Activated B cell treated with CpG ODN at 0.5 μM for 24 hours (primary cell): ENCODE results near the gene KRT7. TPM values are rescaled to one million over a fixed set of nuclear protein-coding genes. Genes with fewer than 3 reads are reported as not detected.

ENCODE experiments used
- ATAC-seq: fragments of 200-7000 bp; cut with Tn5 transposase; one replicate; pipeline ENCODE4 v1.10.0; 2021; ENCODE audit warnings: low read depth, mild to moderate bottlenecking, moderate library complexity
- CTCF ChIA-PET: fragments of 350-600 bp; sonication (Branson Sonifier 250); formaldehyde crosslinking; loops from one replicate; lab custom pipeline; 2021; ENCODE audit warnings: antibody characterized with exemption; lab: Charles Lee
- POLR2A ChIA-PET: fragments of 350-600 bp; sonication (Branson Sonifier 250); formaldehyde crosslinking; loops from one replicate; lab custom pipeline; 2021; ENCODE audit warnings: antibody characterized with exemption; lab: Charles Lee
- DNase-seq: peaks from one replicate; pipeline ENCODE4 v3.0.0; 2022
- H3K27ac Mint-ChIP-seq: one replicate; pipeline ENCODE4 v1.8.0; 2020; ENCODE audit warnings: mixed read lengths
- H3K27me3 Mint-ChIP-seq: one replicate; pipeline ENCODE4 v1.8.0; 2021; ENCODE audit warnings: mixed read lengths
- H3K36me3 Mint-ChIP-seq: one replicate; pipeline ENCODE4 v1.8.0; 2021; ENCODE audit warnings: low read depth, mixed read lengths
- H3K4me1 Mint-ChIP-seq: one replicate; pipeline ENCODE4 v1.8.0; 2021; ENCODE audit warnings: mixed read lengths
- H3K4me3 Mint-ChIP-seq: one replicate; pipeline ENCODE4 v1.8.0; 2020; ENCODE audit warnings: mild to moderate bottlenecking, mixed read lengths
- H3K9me3 Mint-ChIP-seq: one replicate; pipeline ENCODE4 v1.8.0; 2020; ENCODE audit warnings: mixed read lengths
- CTCF ChIP-seq: fragments of 200-600 bp; IDR thresholded peaks from one replicate; pipeline ENCODE4 v1.8.0; 2022; ENCODE audit warnings: antibody characterized with exemption, mild to moderate bottlenecking
- intact Hi-C: fragments of 100-400 bp; cut with micrococcal nuclease; formaldehyde crosslinking; loops from one replicate; pipeline ENCODE4 v1.15.1; 2024
- total RNA-seq: library from RNA; stranded (reverse); gene quantifications from 2 replicates; pipeline ENCODE4 v1.2.3, GENCODE V29; 2022

KRT7 gene
- total RNA-seq, 1 donor from 2014 or later, result 1.1 TPM

- no peak overlapping the region for H3K4me3 Mint-ChIP-seq
- H3K27ac Mint-ChIP-seq, result no peak overlapping the region
- no peaks in the 10 kb centered on the region for H3K4me1 Mint-ChIP-seq
- H3K27me3 Mint-ChIP-seq, result peaks cover 30% of the 10 kb centered on the region
- no peak for TF ChIP-seq CTCF
- ATAC-seq (no peak), DNase-seq (no peak)
- CTCF ChIA-PET, result no interaction called here
- POLR2A ChIA-PET, result no interaction called here
- no peaks in the 10 kb centered on the region for H3K9me3 Mint-ChIP-seq
- no peaks in the 10 kb centered on the region for H3K36me3 Mint-ChIP-seq
- intact Hi-C loops, result no loop called here
Measured at GRCh38 chr12:52203079-52203921, 29.7 kb upstream of the KRT7 start.

GRCh38 chr12:52204095-52204930 lies 28.7 kb upstream of the KRT7 start:
- ChIA-PET CTCF (no interaction called here), POLR2A (no interaction called here)
- Mint-ChIP-seq H3K9me3 (no peaks in the 10 kb centered on the region), H3K36me3 (no peaks in the 10 kb centered on the region), H3K27me3 (peaks cover 28% of the 10 kb centered on the region), H3K4me3 (no peak overlapping the region), H3K27ac (no peak overlapping the region), H3K4me1 (no peaks in the 10 kb centered on the region)
- intact Hi-C loops, result no loop called here
- no peak for TF ChIP-seq CTCF
- ATAC-seq, result no peak
- no peak for DNase-seq

GRCh38 chr12:52204931-52205505 lies 28.0 kb upstream of the KRT7 start:
- Mint-ChIP-seq H3K9me3 (no peaks in the 10 kb centered on the region), H3K27ac (no peak overlapping the region), H3K4me1 (no peaks in the 10 kb centered on the region), H3K36me3 (no peaks in the 10 kb centered on the region), H3K27me3 (peaks cover 28% of the 10 kb centered on the region), H3K4me3 (no peak overlapping the region)
- intact Hi-C loops, result no loop called here
- ChIA-PET CTCF (no interaction called here), POLR2A (no interaction called here)
- DNase-seq (no peak), ATAC-seq (no peak)
- no peak for TF ChIP-seq CTCF

- Mint-ChIP-seq H3K4me1 (no peaks in the 10 kb centered on the region), H3K27me3 (peaks cover 28% of the 10 kb centered on the region), H3K4me3 (no peak overlapping the region), H3K36me3 (no peaks in the 10 kb centered on the region), H3K27ac (no peak overlapping the region), H3K9me3 (no peaks in the 10 kb centered on the region)
- no peak for ATAC-seq
- CTCF ChIA-PET, result no interaction called here
- intact Hi-C loops, result no loop called here
- no peak for DNase-seq
- POLR2A ChIA-PET, result no interaction called here
- TF ChIP-seq CTCF, result no peak
Measured at GRCh38 chr12:52205612-52206303, 27.3 kb upstream of the KRT7 start.
